Upper lobe of left lung (tissue), 4 donors: ENCODE data around the gene TAL2.

Source experiments
- CTCF ChIP-seq, 6 experiments: fragments of 450-650 bp in 4 of 6; fragments of 200-600 bp in 2 of 6; sonication (generic) in 2 of 6; IDR thresholded peaks; one replicate each; pipeline ENCODE4 v1.5.1; 2016 to 2019; ENCODE audit warnings: antibody characterized with exemption in 6 of 6
- EP300 ChIP-seq, 4 donors: sonication (generic); formaldehyde crosslinking; IDR thresholded peaks; one replicate each; pipeline ENCODE4 v1.5.1; 2017; ENCODE audit warnings: antibody characterized with exemption in 4 of 4, control low read depth in 2 of 4

GRCh38 chr9:105636331-105636730, 25.9 kb upstream of the TAL2 start:
- TF ChIP-seq CTCF (IDR thresholded peaks at IDR 0.05) = no peak
- TF ChIP-seq EP300 (IDR thresholded peaks at IDR 0.05) = no peak
